AG04449 (cell line): ENCODE results near the gene TAF4B.
"Not testable (repeated sequence)": the region's sequence is repeated elsewhere in the genome, so short reads cannot be mapped to it uniquely, and the experiment has no call there.

ENCODE experiments used
- CTCF ChIA-PET: fragments of 350-600 bp; formaldehyde crosslinking; extraction: SDS; loops from one replicate; lab custom pipeline; 2021; ENCODE audit warnings: antibody characterized with exemption; lab: Yijun Ruan, JAX
- POLR2A ChIA-PET: fragments of 400-600, 350-600 bp; formaldehyde crosslinking; extraction: SDS; loops from one replicate; lab custom pipeline; 2020; ENCODE audit warnings: antibody characterized with exemption, inconsistent platforms; lab: Yijun Ruan, JAX
- DNase-seq: peaks from one replicate; pipeline ENCODE4 v3.0.0-alpha.2; 2010; ENCODE audit warnings: low read depth, low spot score
- H3K4me3 ChIP-seq: 2 replicates; pipeline ENCODE4 v1.5.1; 2011; ENCODE audit warnings: low read depth, mild to moderate bottlenecking, control low read depth, low read length
- TF ChIP-seq, protein P1 (sequence below): IDR thresholded peaks from one replicate; pipeline ENCODE4 v1.5.1; 2011; ENCODE audit warnings: mild to moderate bottlenecking, moderate library complexity, low read length, control low read depth, inconsistent platforms; ENCODE audit not compliant: insufficient read depth; ENCODE audit errors: missing control alignments

The TAF4B gene

DNA sequence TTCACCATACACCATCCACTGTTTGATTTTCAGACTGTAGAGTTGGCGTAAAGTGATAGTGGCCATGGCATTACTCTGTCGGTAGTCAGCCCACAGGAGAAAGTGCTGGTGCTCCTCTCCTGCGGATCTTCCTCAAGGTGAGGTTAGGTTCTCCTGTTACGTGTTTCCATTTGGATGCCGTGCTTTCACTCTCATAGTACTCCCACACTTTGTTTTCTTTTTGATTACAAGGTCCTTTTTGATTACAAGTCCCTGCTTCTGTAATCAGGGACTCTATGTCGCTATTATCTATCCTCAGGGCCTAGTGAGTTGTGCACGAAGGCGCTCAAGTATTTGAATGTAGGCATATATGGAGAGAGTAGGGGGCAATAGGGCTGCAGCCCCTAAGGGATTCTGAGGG, 4.3 kb downstream of the TAF4B start:
- ChIA-PET CTCF (no interaction called here), POLR2A (no interaction called here)
- DNase-seq = no peak
- TF ChIP-seq, protein P1, sequence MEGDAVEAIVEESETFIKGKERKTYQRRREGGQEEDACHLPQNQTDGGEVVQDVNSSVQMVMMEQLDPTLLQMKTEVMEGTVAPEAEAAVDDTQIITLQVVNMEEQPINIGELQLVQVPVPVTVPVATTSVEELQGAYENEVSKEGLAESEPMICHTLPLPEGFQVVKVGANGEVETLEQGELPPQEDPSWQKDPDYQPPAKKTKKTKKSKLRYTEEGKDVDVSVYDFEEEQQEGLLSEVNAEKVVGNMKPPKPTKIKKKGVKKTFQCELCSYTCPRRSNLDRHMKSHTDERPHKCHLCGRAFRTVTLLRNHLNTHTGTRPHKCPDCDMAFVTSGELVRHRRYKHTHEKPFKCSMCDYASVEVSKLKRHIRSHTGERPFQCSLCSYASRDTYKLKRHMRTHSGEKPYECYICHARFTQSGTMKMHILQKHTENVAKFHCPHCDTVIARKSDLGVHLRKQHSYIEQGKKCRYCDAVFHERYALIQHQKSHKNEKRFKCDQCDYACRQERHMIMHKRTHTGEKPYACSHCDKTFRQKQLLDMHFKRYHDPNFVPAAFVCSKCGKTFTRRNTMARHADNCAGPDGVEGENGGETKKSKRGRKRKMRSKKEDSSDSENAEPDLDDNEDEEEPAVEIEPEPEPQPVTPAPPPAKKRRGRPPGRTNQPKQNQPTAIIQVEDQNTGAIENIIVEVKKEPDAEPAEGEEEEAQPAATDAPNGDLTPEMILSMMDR = no peak
- H3K4me3 ChIP-seq = no peak overlapping the region

- ChIA-PET CTCF (no interaction called here), POLR2A (no interaction called here)
- DNase-seq = no peak
- TF ChIP-seq, protein P1 = no peak
- H3K4me3 ChIP-seq = no peak overlapping the region
These were observed 7.0 kb downstream of the TAF4B start for GRCh38 chr18:26233208-26233607.

GRCh38 chr18:26237363-26237762, 11.1 kb downstream of the TAF4B start:
- CTCF ChIA-PET, H3K4me3 ChIP-seq, POLR2A ChIA-PET, DNase-seq: not testable (repeated sequence)

DNA sequence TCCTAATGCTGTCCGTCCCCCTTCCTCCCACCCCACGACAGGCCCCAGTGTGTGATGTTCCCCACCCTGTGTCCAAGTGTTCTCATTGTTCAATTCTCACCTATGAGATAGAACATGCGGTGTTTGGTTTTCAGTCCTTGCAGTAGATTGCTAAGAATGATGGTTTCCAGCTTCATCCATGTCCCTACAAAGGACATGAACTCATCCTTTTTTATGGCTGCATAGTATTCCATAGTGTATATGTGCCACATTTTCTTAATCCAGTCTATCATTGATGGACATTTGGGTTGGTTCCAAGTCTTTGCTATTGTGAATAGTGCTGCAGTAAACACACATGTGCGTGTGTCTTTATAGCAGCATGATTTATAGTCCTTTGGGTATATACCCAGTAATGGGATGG, 12.5 kb downstream of the TAF4B start:
- POLR2A ChIA-PET, CTCF ChIA-PET: not testable (repeated sequence)

GRCh38 chr18:26242392-26242791, 16.1 kb downstream of the TAF4B start:
- DNase-seq, CTCF ChIA-PET, POLR2A ChIA-PET, H3K4me3 ChIP-seq: not testable (repeated sequence)

More for the DNA sequence above, 12.5 kb downstream of the TAF4B start:
- H3K4me3 ChIP-seq, DNase-seq: not testable (repeated sequence)

DNA sequence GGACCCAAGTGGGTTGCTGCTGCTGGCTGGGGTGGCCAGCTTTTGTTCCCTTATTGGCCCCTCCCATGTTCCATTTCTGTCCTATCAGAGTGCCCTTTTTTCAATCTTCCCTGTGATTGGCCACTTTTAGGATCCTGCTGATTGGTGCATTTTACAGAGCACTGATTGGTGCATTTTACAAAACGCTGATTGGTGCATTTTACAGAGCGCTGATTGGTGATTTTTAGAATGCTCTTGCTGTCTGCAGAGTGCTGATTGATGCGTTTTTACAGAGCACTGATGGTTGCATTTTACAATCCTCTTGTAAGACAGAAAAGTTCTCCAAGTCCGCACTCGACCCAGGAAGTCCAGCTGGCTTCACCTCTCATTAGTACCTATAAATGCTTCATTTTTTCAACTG, 19.2 kb downstream of the TAF4B start:
- DNase-seq, CTCF ChIA-PET, POLR2A ChIA-PET, H3K4me3 ChIP-seq: not testable (repeated sequence)

GRCh38 chr18:26252411-26252810, 26.2 kb downstream of the TAF4B start:
- DNase-seq = no peak
- TF ChIP-seq, protein P1 = no peak
- H3K4me3 ChIP-seq = no peak overlapping the region
- CTCF ChIA-PET = no interaction called here
- POLR2A ChIA-PET = no interaction called here

DNA sequence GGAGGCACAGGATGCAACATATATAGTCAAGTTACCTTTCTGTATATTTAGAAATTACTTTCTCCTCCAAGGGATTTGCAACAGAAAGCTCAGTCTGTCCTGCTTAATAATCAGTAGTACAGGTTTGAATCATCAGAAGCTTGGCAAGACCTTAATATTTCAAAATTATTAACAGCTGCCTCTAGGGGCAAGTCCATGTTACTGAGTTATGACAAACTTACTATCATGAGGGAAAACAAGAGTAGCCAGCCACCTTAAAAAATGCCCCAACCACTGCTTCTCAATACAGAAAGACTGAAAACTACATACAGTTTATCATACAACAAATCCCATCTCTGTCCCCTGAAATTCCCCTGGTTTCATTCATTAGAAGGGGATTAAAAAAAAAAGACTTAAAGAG, 28.6 kb downstream of the TAF4B start:
- POLR2A ChIA-PET, DNase-seq, CTCF ChIA-PET, H3K4me3 ChIP-seq: not testable (repeated sequence)

GRCh38 chr18:26255695-26256622, 29.7 kb downstream of the TAF4B start:
- TF ChIP-seq, protein P1 = no peak
- DNase-seq = no peak
- ChIA-PET CTCF (no interaction called here), POLR2A (no interaction called here)
- H3K4me3 ChIP-seq = no peak overlapping the region
